ENCODE results near the gene WNT6. TPM values are rescaled to one million over a fixed set of nuclear protein-coding genes. Genes with fewer than 3 reads are reported as not detected.

Gene WNT6
- total RNA-seq, 1 experiment from 2014 or later: 0.23 TPM

GRCh38 chr2:218893349-218894150, 33.9 kb downstream of the WNT6 start:
- no peak for DNase-seq (ENCODE audit: low read depth)

- DNase-seq (ENCODE audit: low read depth): no peak
These were observed 34.7 kb downstream of the WNT6 start for GRCh38 chr2:218894151-218894879.

GRCh38 chr2:218894880-218895157, 35.2 kb downstream of the WNT6 start:
- DNase-seq (ENCODE audit: low read depth): no peak

DNA sequence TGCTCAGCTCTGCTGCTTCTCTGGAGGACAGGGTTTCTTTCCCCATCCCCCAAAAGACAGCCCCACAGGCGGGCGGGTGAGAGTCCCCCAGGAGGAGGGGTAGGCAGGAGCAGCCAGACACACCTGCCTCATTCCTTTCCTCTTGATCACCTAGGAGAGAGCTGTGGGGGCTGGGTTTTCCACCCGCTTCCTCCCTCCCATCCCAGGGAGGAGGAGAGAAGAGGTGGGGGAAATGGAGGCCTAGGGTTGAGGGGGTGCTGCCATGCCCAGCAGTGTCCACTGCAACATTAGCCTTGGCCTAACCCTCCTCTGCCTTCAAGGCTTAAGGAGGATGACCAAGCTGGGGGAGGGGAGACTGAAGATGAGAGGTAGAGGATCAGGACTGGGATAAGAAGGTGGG, 35.7 kb downstream of the WNT6 start:
- no peak for DNase-seq (ENCODE audit: low read depth)

- DNase-seq (ENCODE audit: low read depth): no peak
These were observed 36.3 kb downstream of the WNT6 start for GRCh38 chr2:218895759-218896500.

DNA sequence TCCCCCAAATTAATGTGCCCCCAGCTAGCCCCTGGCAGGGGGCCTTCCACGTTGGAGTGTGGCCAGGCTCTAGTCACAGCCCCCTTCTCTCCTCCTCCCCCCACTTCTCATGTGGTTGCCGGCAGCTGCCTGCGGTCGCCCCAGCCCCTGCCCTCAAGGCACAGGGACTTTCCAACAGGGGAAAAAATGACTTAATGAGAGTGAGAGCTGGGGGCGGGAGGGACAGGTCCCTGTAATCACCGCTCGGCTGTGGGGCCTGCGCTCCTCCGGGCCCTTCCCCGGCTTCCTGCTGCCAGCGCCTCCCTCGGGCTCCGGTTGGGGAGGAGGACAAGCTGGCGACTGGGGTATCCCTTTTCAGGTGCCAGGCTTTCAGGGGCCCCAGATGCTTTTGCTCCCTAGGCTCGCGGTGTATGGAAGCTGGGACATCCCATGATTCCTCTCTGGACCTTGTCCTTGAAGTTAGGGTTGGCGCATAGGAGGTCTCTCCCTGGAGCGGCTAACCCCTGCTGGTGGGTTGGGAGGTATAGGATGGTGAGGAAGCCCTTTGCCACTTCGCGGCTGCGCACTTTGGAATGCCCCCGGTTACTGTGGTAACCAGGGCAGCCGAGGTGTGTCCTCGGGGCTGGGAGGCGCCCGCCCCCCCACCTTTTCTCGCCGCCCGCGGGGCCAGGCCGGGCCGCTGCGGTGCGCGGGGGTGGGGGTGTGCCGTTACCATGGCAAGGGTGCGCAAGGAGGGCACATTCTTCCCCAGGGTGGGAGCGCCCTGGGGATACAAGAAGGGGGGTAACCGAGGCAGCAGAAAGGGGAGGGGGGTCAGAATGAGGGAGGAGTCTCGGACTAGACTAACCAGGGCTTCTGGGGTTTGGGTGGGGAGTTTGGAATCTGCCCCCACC, 37.1 kb downstream of the WNT6 start:
- peak; percentile 91 for DNase-seq (ENCODE audit: low read depth)

GRCh38 chr2:218897394-218898108, 37.9 kb downstream of the WNT6 start:
- no peak for DNase-seq (ENCODE audit: low read depth)

DNA sequence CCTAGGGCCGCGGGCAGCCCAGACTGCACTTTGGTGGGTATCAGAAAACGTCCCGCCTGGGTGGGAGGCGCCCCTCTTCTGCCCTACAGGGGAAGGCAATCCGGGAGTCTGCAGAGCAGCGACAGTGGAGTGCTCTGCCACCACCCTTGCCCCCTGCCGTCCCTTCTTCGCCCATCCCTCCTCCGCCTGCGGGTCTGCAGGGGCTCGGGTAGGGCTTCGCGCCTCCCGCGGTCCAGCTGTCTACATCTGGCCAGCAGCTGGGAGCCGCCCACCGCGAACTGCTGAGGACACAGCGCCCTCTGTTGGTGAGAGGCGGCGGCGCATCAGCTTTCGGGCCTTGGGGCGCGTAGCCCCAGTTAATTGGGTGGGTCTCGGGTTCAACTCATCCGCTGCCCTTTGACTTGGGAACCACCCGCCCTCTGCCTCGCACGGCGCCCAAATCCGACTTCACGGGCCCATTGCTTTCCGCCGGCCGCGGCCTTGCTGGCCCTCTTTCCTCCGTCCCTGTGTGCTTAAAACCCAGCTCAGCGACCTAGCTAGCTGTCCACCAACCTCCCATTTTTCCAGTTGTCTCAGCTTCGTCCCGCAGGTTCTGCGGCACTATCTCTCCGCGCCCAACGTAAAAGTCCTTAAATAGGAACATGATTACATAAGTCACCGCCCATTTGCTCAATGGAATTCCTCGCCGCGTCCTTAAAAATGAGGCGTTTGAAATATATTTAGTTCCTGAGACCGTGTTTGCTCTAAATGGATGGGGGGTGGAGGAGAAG, 38.7 kb downstream of the WNT6 start:
- DNase-seq (ENCODE audit: low read depth): peak; percentile 78

GRCh38 chr2:218899147-218899546, 39.5 kb downstream of the WNT6 start:
- no peak for DNase-seq (ENCODE audit: low read depth)

DNA sequence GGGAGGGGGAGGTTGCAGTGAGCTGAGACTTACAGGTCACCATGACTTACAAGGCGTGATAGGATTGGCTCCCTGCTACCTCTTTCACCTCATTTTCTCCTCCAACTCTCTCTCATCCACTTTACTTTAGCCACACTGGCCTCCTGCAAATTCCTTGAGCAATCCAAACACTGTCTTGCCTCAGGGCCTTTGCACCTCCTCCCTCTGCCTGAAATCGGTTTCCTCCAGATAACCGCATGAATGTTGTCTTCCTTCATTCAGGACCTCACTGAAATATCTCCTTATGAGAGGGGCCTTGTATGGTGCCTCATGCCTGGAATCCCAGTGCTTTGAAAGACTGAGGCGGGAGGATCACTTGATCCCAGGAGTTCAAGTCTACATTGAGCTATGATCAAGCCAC, 42.8 kb downstream of the WNT6 start:
- DNase-seq (ENCODE audit: low read depth): no peak

DNA sequence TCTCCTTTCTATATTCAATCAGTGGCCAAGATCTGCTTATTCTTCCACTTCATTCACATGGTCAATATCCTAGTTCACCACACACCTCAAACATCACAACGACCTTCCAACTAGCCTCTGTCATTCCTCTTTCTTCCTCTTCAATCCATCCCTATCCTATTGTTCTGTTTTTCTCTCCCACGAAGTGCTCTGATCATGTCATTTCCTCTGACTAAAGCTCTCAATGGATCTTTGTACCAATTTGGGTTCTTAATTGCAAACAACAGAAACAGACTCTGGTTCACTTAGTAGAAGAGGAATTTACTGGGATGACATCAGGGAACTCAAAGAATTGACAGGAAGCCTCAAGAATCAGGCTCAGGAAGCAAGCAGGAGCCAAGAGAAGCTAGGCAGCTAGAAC, 44.6 kb downstream of the WNT6 start:
- DNase-seq (ENCODE audit: low read depth): peak; percentile 50

DNA sequence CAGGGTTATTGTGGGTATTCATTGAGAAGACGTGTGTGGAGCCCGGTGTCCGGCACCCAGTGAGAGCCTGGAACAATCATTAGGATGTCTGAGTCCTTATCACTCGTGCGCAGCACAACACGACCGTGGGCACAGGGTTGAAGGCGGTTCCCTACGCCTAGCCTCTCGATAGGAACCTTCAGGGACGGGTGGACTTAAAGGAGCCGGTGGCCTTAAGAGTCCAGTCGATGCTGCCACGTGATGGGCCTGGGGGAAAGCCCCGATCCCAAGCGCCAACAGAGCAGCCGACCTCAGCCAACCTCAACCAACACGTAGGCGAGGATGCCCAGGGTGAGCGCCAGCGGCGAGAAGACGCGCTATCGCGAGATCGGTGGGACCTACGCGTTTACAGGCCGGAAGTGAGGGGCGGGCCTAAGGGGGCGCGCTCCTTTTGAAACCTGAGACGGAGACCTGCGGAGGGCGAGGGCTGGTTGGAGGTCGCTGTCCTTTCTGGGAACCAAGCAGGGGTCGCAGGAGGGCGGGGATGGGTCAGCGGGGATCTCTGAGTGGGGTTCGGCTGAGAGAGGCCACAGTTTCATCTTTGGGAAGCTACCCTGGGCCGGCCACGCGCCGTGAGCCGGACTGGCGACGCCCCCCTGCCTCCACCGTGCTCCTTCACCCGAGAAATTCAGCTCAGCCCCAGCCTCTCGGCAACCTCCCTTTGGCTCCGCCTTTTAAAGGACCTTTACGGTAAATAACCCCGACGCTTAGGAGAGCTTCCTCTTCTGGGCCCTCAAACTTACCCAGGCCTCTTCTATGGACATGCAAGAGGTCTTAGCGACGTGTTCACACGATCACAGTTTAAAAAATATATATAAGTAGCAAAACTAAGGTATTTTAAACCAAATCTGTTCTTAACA, 49.4 kb downstream of the WNT6 start:
- DNase-seq (ENCODE audit: low read depth): peak; percentile 87

GRCh38 chr2:218910741-218911140, 51.1 kb downstream of the WNT6 start:
- no peak for DNase-seq (ENCODE audit: low read depth)

- DNase-seq (ENCODE audit: low read depth): no peak
These were observed 60.9 kb downstream of the WNT6 start for GRCh38 chr2:218920504-218920903.

Other genes starting within 250 kb of the WNT6 start
- 7.3 and 7.6 TPM in 2 replicates for gene ZNF142, start 200.2 kb upstream of the WNT6 start, total RNA-seq (2014; rRNA removed; shearing (Covaris generic))
- gene BCS1L, start 200.1 kb upstream of the WNT6 start, total RNA-seq (2014; rRNA removed; shearing (Covaris generic)): 53.3 and 59.9 TPM in 2 replicates
- 42.3 and 54.7 TPM in 2 replicates for gene RNF25, start 187.8 kb upstream of the WNT6 start, total RNA-seq (2014; rRNA removed; shearing (Covaris generic))
- 13.9 and 28.7 TPM in 2 replicates for gene STK36, start 187.7 kb upstream of the WNT6 start, total RNA-seq (2014; rRNA removed; shearing (Covaris generic))
- 13.7 and 15.4 TPM in 2 replicates for gene TTLL4, start 149.0 kb upstream of the WNT6 start, total RNA-seq (2014; rRNA removed; shearing (Covaris generic))
- gene CYP27A1, start 77.7 kb upstream of the WNT6 start, total RNA-seq (2014; rRNA removed; shearing (Covaris generic)): 0.77 and 0.80 TPM in 2 replicates
- not detected in 2 replicates for gene PRKAG3, start 28.0 kb upstream of the WNT6 start, total RNA-seq (2014; rRNA removed; shearing (Covaris generic))
- 0.11 and 0.12 TPM in 2 replicates for gene WNT10A, start 21.0 kb downstream of the WNT6 start, total RNA-seq (2014; rRNA removed; shearing (Covaris generic))
- gene CDK5R2, start 99.9 kb downstream of the WNT6 start, total RNA-seq (2014; rRNA removed; shearing (Covaris generic)): 0.06 TPM in 1 of 2 replicates, not detected in the other
- gene FEV, start 125.4 kb downstream of the WNT6 start, total RNA-seq (2014; rRNA removed; shearing (Covaris generic)): 0.34 TPM in 1 of 2 replicates, not detected in the other
- 2.2 and 4.3 TPM in 2 replicates for gene CRYBA2, start 133.6 kb downstream of the WNT6 start, total RNA-seq (2014; rRNA removed; shearing (Covaris generic))
- gene CFAP65, start 181.7 kb downstream of the WNT6 start, total RNA-seq (2014; rRNA removed; shearing (Covaris generic)): 0.11 TPM in 1 of 2 replicates, not detected in the other
- gene IHH, start 201.1 kb downstream of the WNT6 start, total RNA-seq (2014; rRNA removed; shearing (Covaris generic)): not detected in 2 replicates